Measurements from ENCODE around the gene MYLK.

The MYLK gene

DNA sequence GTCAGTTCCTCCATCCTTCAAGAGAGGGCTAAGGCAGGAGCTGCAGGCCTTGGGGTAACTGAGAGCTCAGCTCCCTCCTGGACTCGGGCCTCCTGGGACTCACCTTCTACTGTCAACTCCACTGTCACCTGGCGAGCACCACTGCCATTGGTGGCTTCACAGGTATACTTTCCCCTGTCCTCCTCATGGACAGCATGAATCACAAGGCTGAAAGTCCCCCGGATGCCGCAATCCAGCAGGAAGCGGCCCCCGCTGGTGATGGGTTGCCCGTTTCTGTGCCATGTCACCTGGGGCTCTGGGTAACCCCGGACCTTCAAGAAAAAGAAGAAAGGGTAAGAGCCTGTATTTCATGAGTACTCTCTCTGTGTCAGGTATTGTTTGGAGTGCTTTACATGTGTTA, 131.9 kb downstream of the MYLK start:
- H3K4me3 ChIP-seq (ENCODE audit: extremely low read depth, insufficient read depth, low read length, poor library complexity, severe bottlenecking): no peak overlapping the region
- 95 to 98% methylated on average over 7 of the region's 8 CpGs for WGBS, 2 experiments (ENCODE audit: insufficient coverage in 2 of 2)
- H3K27ac ChIP-seq (ENCODE audit: low read depth, low read length, severe bottlenecking): no peak overlapping the region
- peaks cover 28% of the 10 kb centered on the region for H3K4me1 ChIP-seq (ENCODE audit: control insufficient read depth, insufficient read depth, low read length, poor library complexity, severe bottlenecking)
- H3K36me3 ChIP-seq (ENCODE audit: control insufficient read depth, insufficient read depth, low read length): no peaks in the 10 kb centered on the region
- H3K9me3 ChIP-seq (ENCODE audit: control insufficient read depth, low read length): no peaks in the 10 kb centered on the region

DNA sequence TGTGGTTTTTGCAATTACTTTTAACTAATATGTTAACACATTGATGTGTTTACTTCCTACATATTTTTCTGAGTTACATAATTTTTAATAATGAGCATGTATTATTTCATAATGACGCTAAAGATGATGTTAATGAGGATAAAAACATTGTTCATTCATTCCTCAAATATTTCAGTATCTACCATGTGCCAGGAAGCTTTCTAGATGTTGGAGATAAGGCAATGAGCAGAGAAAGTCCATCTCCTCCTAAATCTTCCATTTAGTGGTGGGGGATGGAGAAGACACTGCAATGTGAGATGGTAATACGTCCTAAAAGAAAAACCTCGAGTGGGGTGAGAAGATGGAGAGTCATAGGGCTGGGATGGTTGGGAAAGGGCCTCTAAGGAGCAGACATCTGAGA, 132.7 kb downstream of the MYLK start:
- H3K4me1 ChIP-seq (ENCODE audit: control insufficient read depth, insufficient read depth, low read length, poor library complexity, severe bottlenecking): peaks cover 26% of the 10 kb centered on the region
- 79 to 100% methylated on average over 2 of the region's 3 CpGs for WGBS, 2 experiments (ENCODE audit: insufficient coverage in 2 of 2)
- H3K9me3 ChIP-seq (ENCODE audit: control insufficient read depth, low read length): no peaks in the 10 kb centered on the region
- H3K4me3 ChIP-seq (ENCODE audit: extremely low read depth, insufficient read depth, low read length, poor library complexity, severe bottlenecking): no peak overlapping the region
- no peaks in the 10 kb centered on the region for H3K36me3 ChIP-seq (ENCODE audit: control insufficient read depth, insufficient read depth, low read length)
- H3K27ac ChIP-seq (ENCODE audit: low read depth, low read length, severe bottlenecking): peak overlapping the region; percentile 86

DNA sequence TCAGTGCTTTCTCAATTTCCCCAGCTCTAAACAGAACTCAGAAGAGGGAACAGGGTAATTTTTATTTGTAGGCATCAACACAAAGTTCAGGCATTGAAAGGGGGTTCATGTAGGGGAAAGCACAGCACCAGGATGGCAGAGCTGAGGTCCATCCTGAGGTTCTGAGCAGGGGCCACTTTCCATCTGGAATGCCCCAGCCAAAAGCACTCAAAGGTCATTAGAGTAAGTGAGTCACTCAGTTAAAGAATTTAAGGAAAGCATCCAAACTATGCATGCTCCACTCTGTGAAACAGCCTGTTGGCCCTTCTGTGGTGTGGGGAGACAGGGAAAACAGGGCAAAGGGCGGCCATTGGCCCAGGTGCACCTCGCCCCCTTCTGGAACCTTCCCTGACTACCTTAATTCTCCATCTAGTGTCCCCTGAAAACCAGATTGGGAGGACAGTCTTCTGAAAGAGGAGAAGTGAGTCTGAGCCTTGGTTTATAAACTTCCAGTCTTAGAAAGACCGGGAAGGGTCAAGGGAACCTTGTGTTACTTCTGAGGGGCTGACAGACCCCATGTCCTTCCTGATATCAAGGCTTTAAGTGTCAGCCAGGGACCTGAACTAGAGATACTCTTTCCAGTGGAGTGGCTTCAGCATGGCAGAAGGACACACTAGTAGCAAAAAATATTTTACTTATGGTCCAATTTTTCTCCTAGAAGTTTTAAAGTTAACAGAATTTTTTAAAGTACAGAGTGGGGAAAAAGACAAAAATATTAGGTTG, 133.3 kb downstream of the MYLK start:
- peaks cover 26% of the 10 kb centered on the region for H3K4me1 ChIP-seq (ENCODE audit: control insufficient read depth, insufficient read depth, low read length, poor library complexity, severe bottlenecking)
- H3K4me3 ChIP-seq (ENCODE audit: extremely low read depth, insufficient read depth, low read length, poor library complexity, severe bottlenecking): no peak overlapping the region
- H3K27ac ChIP-seq (ENCODE audit: low read depth, low read length, severe bottlenecking): peak overlapping the region; percentile 86
- H3K36me3 ChIP-seq (ENCODE audit: control insufficient read depth, insufficient read depth, low read length): no peaks in the 10 kb centered on the region
- WGBS, 2 experiments (ENCODE audit: insufficient coverage in 2 of 2): 94 to 100% methylated on average over 1 to 2 of the region's 3 CpGs
- H3K9me3 ChIP-seq (ENCODE audit: control insufficient read depth, low read length): no peaks in the 10 kb centered on the region

DNA sequence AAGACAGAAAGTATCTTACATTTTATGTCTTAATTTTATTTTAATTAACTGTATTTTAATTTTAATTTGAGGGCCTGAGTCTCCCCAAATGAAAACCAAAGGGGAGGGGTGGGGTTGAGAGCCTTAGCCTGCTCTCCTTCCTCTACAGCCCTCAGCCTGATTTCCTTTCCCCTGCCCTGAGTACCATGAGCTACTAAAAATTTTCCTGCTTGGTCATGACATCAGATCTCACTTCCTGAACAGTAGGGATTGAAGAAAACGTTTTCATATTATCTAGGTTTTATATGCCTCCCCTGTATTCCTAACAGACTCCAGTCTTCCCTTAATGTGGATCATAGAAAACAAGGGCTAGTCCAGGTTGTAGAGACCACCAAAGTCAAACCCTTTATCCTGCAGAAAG, 133.9 kb downstream of the MYLK start:
- Histone ChIP-seq H3K4me3 (ENCODE audit: extremely low read depth, insufficient read depth, low read length, poor library complexity, severe bottlenecking) (no peak overlapping the region), H3K36me3 (ENCODE audit: control insufficient read depth, insufficient read depth, low read length) (no peaks in the 10 kb centered on the region), H3K27ac (ENCODE audit: low read depth, low read length, severe bottlenecking) (peak overlapping the region; percentile 86), H3K4me1 (ENCODE audit: control insufficient read depth, insufficient read depth, low read length, poor library complexity, severe bottlenecking) (peaks cover 26% of the 10 kb centered on the region), H3K9me3 (ENCODE audit: control insufficient read depth, low read length) (no peaks in the 10 kb centered on the region)
- WGBS, 2 experiments (ENCODE audit: insufficient coverage in 2 of 2): no CpG with 5 or more reads among the region's 1 CpG

DNA sequence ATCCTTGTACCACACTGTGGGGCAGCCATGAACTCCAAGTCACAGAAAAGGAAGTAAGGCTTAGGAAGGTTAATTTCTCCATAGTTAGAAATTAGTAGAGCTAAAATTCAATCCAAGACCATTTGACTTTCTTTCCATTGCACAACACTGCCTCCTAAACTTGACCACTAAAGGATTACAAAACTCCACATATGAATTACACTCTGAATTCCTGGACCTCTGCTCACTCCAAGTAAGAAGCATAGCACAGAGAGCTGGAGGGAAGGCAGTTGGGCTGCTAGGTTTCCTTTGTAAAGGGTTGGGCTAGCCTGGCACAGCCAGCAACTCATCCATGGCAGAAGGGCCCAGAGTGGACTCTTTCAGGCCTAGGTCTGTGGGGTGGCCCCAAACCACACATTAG, 134.4 kb downstream of the MYLK start:
- no peak overlapping the region for H3K4me3 ChIP-seq (ENCODE audit: extremely low read depth, insufficient read depth, low read length, poor library complexity, severe bottlenecking)
- H3K27ac ChIP-seq (ENCODE audit: low read depth, low read length, severe bottlenecking): no peak overlapping the region
- H3K4me1 ChIP-seq (ENCODE audit: control insufficient read depth, insufficient read depth, low read length, poor library complexity, severe bottlenecking): peaks cover 26% of the 10 kb centered on the region
- no peaks in the 10 kb centered on the region for H3K36me3 ChIP-seq (ENCODE audit: control insufficient read depth, insufficient read depth, low read length)
- H3K9me3 ChIP-seq (ENCODE audit: control insufficient read depth, low read length): no peaks in the 10 kb centered on the region

DNA sequence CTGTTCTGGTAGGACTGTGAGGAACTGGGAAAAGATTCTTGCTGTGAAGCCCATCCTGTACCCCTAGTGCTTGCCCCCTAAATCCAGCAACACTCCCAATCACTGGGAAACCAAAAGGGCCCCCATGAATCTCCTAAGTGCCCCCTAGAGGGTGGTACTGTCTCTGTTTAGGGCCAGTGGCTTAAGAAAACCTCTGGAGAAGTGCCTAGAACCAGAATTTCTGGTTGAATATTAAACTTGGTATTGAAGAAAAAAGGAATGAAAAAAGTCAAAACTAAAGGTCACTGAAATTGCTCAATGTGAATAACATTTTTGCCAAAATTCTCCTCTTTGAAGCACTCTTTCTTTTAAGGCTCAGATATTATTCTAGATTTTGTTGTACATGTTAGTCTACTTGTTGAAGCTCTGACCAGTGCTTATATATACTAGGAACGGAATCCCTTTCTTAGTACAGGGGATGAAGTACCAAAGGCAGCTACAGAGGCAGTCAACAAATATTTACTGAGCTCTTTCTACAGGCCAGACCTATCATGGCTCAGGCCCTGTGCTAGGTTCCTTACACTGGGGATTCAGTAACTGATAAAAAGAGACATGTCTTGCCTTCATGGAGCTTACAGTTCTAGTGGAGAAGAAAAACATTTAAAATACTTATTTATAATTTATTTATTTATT, 138.8 kb downstream of the MYLK start:
- Histone ChIP-seq H3K4me1 (ENCODE audit: control insufficient read depth, insufficient read depth, low read length, poor library complexity, severe bottlenecking) (peaks cover 22% of the 10 kb centered on the region), H3K9me3 (ENCODE audit: control insufficient read depth, low read length) (no peaks in the 10 kb centered on the region), H3K36me3 (ENCODE audit: control insufficient read depth, insufficient read depth, low read length) (no peaks in the 10 kb centered on the region), H3K4me3 (ENCODE audit: extremely low read depth, insufficient read depth, low read length, poor library complexity, severe bottlenecking) (no peak overlapping the region), H3K27ac (ENCODE audit: low read depth, low read length, severe bottlenecking) (no peak overlapping the region)
- WGBS, 2 experiments (ENCODE audit: insufficient coverage in 2 of 2): 100% methylated on average over 1 of the region's 1 CpG

DNA sequence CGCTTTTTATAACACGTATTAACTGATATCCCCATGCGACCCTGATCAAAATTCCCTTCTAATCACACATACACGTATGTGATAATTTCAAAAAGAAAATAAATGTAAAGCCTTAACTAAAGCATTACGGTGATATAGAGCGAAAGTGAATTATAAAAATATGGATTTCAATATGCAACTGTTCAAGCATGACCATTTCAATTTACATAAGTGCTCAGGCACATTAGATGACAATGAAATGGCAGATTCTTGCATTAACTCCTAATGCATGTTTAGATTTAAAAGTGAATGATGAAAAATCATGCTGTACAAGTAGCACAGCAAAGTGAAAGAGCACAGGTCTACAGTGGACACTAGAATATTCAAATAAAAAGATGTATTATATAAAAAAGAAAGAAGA, 140.1 kb downstream of the MYLK start:
- Histone ChIP-seq H3K9me3 (ENCODE audit: control insufficient read depth, low read length) (no peaks in the 10 kb centered on the region), H3K4me3 (ENCODE audit: extremely low read depth, insufficient read depth, low read length, poor library complexity, severe bottlenecking) (no peak overlapping the region), H3K36me3 (ENCODE audit: control insufficient read depth, insufficient read depth, low read length) (no peaks in the 10 kb centered on the region), H3K4me1 (ENCODE audit: control insufficient read depth, insufficient read depth, low read length, poor library complexity, severe bottlenecking) (peaks cover 20% of the 10 kb centered on the region), H3K27ac (ENCODE audit: low read depth, low read length, severe bottlenecking) (no peak overlapping the region)
- no CpG with 5 or more reads among the region's 6 CpGs for WGBS, 2 experiments (ENCODE audit: insufficient coverage in 2 of 2)

DNA sequence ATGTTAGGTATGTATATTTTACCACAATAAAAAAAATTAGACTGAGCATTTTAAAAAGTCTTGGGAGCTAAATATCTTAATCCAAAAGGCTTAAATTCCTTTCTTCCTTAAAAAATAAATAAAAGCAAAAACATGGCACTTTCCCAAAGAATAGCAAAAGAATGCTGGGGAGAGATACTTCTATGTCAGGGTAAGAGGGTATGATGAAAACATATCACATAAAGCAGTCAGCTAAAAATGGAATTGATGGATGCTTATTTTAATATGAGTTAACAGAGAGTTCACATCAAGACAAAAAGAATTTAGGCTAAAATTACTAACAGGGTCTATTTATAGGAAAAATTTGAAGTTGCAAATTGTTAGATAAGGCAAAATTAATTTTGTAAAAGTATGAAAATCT, 141.0 kb downstream of the MYLK start:
- H3K4me1 ChIP-seq (ENCODE audit: control insufficient read depth, insufficient read depth, low read length, poor library complexity, severe bottlenecking): peaks cover 20% of the 10 kb centered on the region
- no peaks in the 10 kb centered on the region for H3K9me3 ChIP-seq (ENCODE audit: control insufficient read depth, low read length)
- no peak overlapping the region for H3K4me3 ChIP-seq (ENCODE audit: extremely low read depth, insufficient read depth, low read length, poor library complexity, severe bottlenecking)
- H3K36me3 ChIP-seq (ENCODE audit: control insufficient read depth, insufficient read depth, low read length): no peaks in the 10 kb centered on the region
- H3K27ac ChIP-seq (ENCODE audit: low read depth, low read length, severe bottlenecking): no peak overlapping the region

DNA sequence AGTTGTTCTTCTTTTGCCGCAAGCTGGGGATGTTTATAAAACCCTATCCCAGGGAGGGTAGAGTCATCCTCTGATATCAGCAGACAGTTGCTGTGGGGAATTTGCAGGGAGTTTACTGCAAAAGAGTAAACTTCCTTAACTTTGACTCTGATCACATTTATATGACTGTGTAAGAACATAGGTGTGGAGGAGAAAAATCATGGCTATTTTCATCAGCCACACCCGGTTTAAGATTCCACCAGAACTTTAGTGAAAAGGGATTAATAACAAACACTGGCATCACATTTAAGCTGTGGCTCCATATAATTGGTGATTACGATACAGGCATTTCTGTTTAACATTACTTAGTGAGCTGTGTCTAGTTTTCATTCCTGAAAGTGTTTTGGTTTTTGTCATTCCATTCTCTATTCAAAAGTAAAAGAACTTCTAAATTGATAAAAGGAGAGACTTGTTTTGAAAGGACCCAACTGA, 143.1 kb downstream of the MYLK start:
- H3K9me3 ChIP-seq (ENCODE audit: control insufficient read depth, low read length): no peaks in the 10 kb centered on the region
- H3K4me3 ChIP-seq (ENCODE audit: extremely low read depth, insufficient read depth, low read length, poor library complexity, severe bottlenecking): no peak overlapping the region
- H3K36me3 ChIP-seq (ENCODE audit: control insufficient read depth, insufficient read depth, low read length): peaks cover under 1% of the 10 kb centered on the region
- 100% methylated on average over 1 of the region's 3 CpGs for WGBS, 2 experiments (ENCODE audit: insufficient coverage in 2 of 2)
- peaks cover 20% of the 10 kb centered on the region for H3K4me1 ChIP-seq (ENCODE audit: control insufficient read depth, insufficient read depth, low read length, poor library complexity, severe bottlenecking)
- no peak overlapping the region for H3K27ac ChIP-seq (ENCODE audit: low read depth, low read length, severe bottlenecking)

DNA sequence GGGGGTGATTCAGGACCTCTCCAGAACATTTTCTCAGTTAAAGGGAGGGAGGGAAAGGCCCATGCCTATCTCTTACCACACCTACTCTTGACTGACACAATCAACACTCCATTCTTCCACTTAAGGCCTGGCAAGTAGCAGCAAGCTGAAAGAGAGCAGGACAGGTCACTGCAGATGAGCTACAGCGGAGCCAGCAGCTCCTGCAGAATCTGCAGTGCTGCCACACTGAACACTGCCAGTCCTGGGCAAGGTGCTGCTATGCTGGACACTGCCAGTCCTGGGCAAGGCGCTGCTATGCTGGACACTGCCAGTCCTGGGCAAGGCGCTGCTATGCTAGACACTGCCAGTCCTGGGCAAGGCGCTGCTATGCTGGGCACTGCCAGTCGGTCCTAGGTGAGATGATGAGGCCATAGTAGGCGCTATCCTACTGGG, 143.7 kb downstream of the MYLK start:
- no peak overlapping the region for H3K4me3 ChIP-seq (ENCODE audit: extremely low read depth, insufficient read depth, low read length, poor library complexity, severe bottlenecking)
- H3K4me1 ChIP-seq (ENCODE audit: control insufficient read depth, insufficient read depth, low read length, poor library complexity, severe bottlenecking): peaks cover 22% of the 10 kb centered on the region
- WGBS, 2 experiments (ENCODE audit: insufficient coverage in 2 of 2): 89 to 98% methylated on average over 4 to 6 of the region's 6 CpGs
- peaks cover 3% of the 10 kb centered on the region for H3K36me3 ChIP-seq (ENCODE audit: control insufficient read depth, insufficient read depth, low read length)
- no peaks in the 10 kb centered on the region for H3K9me3 ChIP-seq (ENCODE audit: control insufficient read depth, low read length)
- H3K27ac ChIP-seq (ENCODE audit: low read depth, low read length, severe bottlenecking): no peak overlapping the region

DNA sequence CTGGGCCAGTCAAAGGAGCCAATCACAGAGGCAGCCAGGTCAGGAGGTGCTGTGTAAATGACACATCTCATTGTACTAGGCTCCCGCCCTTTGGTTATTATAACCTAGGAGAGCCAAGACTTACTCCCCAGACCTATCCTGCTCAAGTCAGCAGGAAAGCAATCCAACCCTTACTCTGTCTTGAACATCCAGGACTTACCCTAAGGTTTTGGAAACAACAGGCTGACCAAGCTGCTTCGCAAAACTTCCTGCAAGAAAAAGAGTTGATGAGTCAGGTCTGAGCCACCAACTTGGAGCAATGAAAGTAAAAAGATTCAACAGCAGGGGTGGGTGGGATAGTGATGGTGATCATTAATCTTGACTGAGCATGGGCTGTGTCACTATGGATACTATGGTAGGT, 144.4 kb downstream of the MYLK start:
- WGBS, 2 experiments (ENCODE audit: insufficient coverage in 2 of 2): 71 to 90% methylated on average over 1 of the region's 2 CpGs
- H3K9me3 ChIP-seq (ENCODE audit: control insufficient read depth, low read length): no peaks in the 10 kb centered on the region
- peaks cover 28% of the 10 kb centered on the region for H3K4me1 ChIP-seq (ENCODE audit: control insufficient read depth, insufficient read depth, low read length, poor library complexity, severe bottlenecking)
- peak overlapping the region; percentile 18 for H3K27ac ChIP-seq (ENCODE audit: low read depth, low read length, severe bottlenecking)
- peaks cover 3% of the 10 kb centered on the region for H3K36me3 ChIP-seq (ENCODE audit: control insufficient read depth, insufficient read depth, low read length)
- H3K4me3 ChIP-seq (ENCODE audit: extremely low read depth, insufficient read depth, low read length, poor library complexity, severe bottlenecking): no peak overlapping the region
